GM19043 (cell line): Measurements from ENCODE around the gene CPPED1.
"Not testable (repeated sequence)": the region's sequence is repeated elsewhere in the genome, so short reads cannot be mapped to it uniquely, and the experiment has no call there.

Source experiments
- ATAC-seq: cut with Tn5 transposase; IDR thresholded peaks from one replicate; pipeline ENCODE4 v1.9.1; 2021; ENCODE audit warnings: low read depth; ENCODE audit not compliant: unreplicated experiment

Gene CPPED1

GRCh38 chr16:12803203-12804093 lies at the start of gene CPPED1:
Gene CPPED1 (minus strand): TSS chr16:12803887. CDS start chr16:12803776, 111 bp downstream.
- ATAC-seq: peak; percentile 86

GRCh38 chr16:12850186-12850585 lies 46.5 kb upstream of the CPPED1 start:
- ATAC-seq: no peak

DNA sequence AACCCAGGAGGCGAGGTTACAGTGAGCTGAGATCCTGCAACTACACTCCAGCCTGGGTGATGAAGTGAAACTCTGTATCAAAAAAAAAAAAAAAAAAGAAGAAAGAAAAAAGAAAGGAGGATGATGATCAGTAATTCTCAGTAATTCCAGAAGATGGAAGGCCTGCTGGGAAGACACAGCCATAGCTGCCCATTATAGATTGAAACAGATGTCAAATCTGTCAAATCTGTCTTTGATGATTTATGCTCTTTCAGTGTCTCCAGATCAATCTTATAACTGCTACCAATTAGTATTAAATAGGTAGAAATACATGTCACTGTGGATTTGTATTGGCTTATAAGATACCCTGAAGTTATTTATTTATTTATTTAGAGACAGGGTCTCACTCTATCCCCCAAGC lies 42.9 kb upstream of the CPPED1 start:
- no peak for ATAC-seq

- no peak for ATAC-seq
Measured at GRCh38 chr16:12845282-12845681, 41.6 kb upstream of the CPPED1 start.

DNA sequence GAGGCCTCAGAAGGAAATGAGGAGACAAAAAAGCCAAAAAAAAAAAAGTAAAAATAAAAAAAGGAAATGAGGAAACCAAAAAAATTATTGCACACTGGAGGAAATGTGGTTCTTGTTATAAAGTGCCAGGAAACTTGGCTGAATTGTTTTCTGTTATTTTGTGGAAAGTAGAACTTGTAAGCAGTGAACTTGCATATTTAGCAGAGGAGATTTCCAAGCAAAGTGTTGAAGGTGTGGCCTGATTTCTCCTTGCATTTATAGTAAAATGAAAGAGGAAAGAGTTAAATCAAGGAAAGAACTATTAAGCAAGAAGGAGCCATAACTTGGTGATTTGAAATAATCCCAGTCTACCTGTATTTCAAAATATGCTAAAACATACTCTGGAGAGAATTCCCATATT lies 34.1 kb upstream of the CPPED1 start:
- ATAC-seq: no peak

DNA sequence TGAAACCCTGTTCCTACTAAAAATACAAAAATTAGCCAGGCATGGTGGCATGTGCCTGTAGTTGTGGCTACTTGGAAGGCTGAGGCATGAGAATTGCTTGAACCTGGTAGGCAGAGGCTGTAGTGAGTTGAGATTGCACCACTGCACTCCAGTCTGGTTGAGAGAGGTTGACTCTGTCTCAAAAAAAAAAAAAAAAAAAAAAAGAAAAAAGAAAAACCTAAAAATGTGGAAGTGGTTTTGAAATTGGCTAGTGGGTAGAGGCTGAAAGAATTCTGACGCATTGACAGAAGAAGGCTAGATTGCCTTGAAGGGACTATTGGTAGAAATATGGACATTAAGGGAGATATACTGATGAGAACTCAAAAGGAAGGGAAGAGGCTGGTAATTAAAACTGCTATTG lies 33.6 kb upstream of the CPPED1 start:
- no peak for ATAC-seq

GRCh38 chr16:12833926-12834325 lies 30.2 kb upstream of the CPPED1 start:
- ATAC-seq: no peak

DNA sequence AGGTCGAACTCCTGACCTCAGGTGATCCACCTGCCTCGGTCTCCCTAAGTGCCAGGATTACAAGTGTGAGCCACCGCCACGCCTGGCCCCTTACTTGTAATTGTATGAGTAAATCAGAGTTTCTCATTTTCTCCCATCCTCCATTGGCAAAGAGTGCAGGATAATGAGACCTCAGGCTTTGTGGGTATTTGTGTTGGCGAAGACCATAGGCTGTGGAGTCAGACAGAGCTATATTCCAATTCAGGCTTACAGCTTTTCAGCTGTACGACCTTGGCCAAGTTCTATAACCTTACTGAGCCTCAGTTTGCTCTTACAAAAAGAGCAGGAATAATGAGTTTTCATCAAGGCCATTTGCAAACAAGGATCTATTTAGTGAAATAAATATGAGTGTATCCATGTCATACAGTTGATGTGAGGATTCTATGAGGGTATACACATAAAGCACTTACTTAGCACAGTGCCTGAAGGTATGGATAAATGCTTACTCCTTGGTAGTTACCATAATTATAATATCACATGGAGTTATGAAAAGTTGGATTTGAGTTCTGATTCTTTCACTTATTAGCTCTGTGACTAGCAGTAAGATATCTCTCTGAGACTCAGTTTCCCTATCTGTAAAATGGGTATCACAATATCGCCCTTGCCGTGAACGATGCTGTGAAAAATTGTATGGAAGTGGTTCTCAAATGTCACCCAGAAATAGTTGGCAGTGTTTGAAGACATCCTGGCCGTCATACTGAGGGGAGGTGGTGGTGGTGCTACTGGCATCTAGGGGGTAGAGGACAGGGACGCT lies 25.6 kb upstream of the CPPED1 start:
- no peak for ATAC-seq

DNA sequence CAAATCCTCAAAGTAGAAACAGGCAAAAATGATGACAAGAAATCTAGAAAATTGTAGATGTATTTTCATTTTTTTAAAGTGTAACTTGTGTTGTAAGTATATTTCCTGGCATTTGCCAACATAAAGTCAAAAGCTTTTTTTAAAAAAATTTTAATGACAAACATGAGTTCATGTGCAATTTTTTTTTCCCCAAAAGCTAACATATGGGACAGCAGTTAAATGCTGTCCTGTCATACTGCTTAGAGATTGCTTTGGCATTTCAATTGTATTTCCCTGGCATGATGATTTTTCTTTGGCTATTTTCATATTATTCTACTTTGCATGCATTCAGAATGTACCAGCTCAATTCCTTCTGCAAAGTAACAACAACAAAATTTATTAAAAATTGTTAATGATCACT lies 24.5 kb upstream of the CPPED1 start:
- ATAC-seq: no peak

GRCh38 chr16:12826559-12826958 lies 22.9 kb upstream of the CPPED1 start:
- no peak for ATAC-seq

DNA sequence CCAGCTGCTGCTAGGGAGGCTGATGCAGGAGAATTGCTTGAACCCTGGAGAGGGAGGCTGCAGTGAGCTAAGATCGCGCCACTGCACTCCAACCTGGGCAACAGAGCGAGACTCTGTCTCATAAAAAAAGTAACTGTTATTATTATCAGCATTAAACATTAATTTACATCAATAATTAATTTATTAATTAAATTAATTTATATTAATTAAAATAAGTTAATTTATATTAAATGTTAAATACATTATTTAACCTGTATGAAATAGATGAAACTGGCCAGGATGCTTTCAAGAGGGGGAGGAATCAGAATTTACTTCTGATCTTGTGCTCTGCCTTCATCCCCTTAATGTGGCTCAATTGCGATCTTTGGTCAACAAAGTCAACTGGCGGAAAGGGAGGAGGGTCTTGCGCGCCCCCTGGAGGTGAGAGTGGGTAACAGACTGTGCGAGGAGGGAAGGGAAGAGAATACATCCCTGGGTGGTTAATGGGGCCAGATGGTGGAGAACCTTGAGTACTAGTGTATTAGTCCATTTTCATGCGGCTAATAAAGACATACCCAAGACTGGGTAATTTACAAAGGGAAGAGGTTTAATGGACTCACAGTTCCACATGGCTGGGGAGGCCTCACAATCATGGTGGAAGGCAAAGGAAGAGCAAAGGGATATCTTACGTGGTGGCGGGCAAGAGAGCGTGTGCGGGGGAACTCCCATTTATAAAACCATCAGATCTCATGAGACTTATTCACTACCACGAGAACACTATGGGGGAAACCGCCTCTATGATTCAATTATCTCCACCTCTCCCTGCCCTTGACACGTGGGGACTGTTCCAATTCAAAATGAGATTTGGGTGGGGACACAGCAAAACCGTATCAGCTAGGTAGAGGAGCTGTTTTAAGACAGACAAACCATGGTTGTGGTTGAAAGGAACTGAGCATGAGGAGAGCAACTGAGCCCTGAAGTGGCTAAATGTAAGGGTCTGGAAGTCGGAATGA lies 15.7 kb upstream of the CPPED1 start:
- ATAC-seq: no peak

GRCh38 chr16:12818326-12818725 lies 14.6 kb upstream of the CPPED1 start:
- ATAC-seq: no peak

- not testable (repeated sequence) for ATAC-seq
Measured at GRCh38 chr16:12816791-12817214, 13.1 kb upstream of the CPPED1 start.

DNA sequence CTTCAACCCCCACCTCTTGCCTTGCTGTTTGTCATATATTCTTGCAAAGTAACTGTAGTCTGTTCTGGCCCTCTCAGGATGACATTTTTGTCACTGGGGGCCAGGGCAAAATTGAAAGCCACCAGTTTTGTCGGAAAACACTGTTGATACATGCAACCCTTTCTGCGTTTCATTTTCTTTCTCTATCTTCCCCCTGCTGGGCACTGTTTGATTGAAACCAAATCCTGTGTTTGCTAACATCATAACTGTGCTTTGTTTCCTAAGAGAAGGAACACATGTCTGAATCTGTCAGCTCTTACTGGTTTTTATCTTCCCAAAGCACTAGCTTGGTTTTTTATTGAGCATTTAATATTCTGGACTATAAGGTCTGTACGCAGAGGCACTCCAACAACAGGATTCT lies 11.7 kb upstream of the CPPED1 start:
- ATAC-seq: no peak

DNA sequence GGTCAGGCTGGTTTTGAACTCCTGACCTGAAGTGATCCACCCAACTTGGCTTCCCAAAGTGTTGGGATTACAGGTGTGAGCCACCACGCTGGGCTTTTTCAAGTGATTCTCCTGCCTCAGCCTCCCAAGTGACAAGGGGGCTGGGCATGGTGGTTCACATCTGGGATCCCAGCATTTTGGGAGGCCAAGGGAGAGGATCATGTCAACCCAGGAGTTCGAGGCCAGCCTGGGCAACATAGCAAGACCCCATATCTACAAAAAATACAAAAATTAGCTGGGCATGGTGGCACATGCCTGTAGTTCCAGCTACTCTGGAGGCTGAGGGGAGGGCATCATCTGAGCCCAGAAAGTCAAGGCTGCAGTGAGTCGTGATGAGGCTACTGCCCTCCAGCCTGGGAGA lies 10.0 kb upstream of the CPPED1 start:
- not testable (repeated sequence) for ATAC-seq

DNA sequence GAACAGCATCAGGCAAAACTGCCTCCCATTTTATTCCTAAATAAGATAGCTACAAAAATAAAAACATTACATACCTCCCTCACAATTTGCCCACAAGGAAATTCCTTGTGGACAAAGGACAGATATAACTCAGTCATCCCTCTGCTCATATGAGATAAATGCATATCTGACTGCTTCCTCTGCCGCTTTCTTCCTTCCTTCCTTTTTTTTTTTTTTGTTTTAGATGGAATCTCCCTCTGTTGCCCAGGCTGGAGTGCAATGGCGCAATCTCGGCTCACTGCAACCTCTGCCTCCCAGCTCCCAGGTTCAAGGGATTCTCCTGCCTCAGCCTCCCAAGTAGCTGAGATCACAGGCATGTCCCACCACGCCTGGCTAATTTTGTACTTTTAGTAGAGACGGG lies 9.6 kb upstream of the CPPED1 start:
- not testable (repeated sequence) for ATAC-seq

- no peak for ATAC-seq
Measured at GRCh38 chr16:12811441-12812383, 8.0 kb upstream of the CPPED1 start.

- no peak for ATAC-seq
Measured at GRCh38 chr16:12805066-12805465, 1.4 kb upstream of the CPPED1 start.

GRCh38 chr16:12804395-12804794 lies 708 bp upstream of the CPPED1 start:
- ATAC-seq: no peak
